ENCODE measurements around the gene IKZF2.

Gene IKZF2

GRCh38 chr2:212956665-212957607, 194.5 kb downstream of the IKZF2 start:
- no peak for DNase-seq

GRCh38 chr2:212953170-212953920, 198.1 kb downstream of the IKZF2 start:
- no peak for DNase-seq

GRCh38 chr2:212949786-212950185, 201.6 kb downstream of the IKZF2 start:
- no peak for DNase-seq

Data from C1 segment of cervical spinal cord (tissue), 14 donors.